GM03348 (cell line): ENCODE results near the gene MRI1.

Experiments used
- DNase-seq: peaks from one replicate; pipeline ENCODE4 v3.0.0; 2012; ENCODE audit warnings: low spot score

The MRI1 gene

DNA sequence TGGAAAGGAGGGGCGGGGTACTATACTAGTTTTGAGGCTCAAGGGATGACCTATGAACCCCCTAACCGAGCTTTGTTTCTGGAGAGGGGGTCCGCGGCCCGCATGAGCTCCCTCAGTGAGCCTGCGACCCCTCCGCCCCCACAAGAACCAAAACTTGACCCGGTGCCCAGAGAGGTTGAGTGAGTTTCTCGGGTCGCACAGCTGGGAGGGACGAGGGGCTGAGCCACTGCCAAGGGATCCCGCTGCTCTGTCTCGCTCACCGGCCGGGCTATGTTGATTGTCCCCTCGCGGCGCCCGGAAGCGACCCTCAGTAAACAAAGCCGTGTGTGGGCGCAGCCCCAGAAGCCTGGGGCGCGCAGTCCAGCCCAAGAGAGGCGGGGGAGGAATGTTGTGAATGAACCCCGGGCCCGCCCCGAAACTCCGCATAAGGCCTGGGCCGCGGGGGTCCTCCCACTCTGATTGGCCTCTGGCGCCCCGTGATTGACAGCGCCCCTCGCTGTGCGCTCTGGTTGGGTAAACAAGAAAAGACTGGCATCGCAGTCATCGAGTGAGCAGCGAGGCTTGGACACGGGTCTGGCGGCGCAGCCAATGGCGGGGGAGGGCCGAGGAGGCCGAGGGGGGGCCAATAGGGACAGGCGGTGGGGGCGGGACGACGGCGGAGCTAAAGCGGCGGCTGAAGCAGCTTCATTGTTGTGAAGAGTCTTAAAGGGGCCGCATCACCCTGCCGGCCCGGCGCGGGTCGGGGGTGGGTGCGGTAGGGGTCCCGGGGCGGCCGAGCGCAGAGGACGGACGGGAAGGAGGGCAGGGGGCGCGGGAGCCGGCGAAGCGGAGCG lies 30.7 kb downstream of the MRI1 start, which contains the start of gene ZSWIM4:
Gene ZSWIM4 (plus strand): TSS at position 687 of the 833 bp plus-strand sequence. CDS start 206 bp downstream, outside the sequence.
- DNase-seq: peak; percentile 99

DNA sequence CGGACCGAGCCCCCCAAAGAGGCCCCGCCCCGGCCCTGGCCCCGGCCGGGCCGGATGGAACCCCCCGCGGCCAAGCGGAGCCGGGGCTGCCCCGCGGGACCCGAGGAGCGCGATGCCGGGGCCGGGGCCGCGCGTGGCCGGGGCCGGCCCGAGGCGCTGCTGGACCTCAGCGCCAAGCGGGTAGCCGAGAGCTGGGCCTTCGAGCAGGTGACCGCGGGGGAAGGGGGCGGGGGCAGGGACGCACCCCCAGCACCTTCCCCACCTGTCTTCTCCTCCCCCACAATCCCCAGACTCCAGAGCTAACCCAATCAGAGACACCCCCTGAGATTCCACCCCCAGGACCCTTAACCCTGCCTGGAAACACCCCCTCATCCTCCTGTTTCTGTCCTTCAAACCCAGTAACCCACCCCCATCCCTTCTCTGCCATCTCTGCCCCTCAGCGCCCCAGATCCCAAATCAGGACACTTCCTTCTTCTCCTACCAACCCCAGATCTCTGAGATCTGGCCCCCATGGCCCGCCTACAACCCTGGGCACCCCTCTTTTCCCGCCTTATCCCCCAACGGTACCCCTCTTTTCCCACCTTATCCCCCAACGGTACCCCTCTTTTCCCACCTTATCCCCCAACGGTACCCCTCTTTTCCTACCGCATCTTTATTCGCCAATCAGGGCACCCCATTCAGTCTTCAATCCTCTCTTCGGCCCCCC lies 31.4 kb downstream of the MRI1 start:
- DNase-seq: peak; percentile 48

DNA sequence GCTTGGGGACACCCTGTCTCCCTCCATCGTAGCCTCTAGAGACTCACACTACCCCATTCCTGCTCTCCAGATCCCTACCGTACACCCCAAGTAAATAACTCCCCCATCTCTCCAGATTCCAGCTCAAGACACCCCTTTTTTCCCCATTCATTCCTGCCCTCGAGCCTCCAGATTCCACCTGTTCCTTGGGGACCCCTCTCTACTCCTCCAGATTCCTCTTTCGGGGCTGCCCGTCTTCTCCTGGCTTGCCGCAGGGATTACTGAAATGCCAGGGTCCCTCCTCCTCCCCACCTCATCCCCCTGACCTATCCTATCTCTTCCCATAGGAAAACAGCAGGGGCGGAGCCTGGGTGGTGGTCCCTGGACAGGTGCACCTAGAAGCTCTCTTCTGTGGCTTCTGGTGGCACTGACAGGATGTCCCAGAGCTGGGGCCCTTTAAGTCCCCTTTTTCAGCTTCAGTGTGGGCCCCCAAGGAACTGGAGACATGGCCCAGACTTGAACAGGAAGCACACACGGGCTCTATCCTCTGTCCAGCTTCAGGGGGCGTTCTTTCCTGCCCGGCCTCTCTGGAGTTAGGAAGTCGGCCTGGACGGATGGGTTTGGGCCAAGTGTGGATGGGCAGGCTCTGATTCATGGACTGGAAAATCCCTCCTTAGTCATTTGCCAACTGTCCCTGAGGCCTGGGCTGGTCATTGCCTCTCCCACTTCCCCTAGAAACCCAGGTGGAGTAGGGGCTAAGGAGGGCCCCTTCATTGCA lies 32.2 kb downstream of the MRI1 start:
- peak; percentile 91 for DNase-seq

DNA sequence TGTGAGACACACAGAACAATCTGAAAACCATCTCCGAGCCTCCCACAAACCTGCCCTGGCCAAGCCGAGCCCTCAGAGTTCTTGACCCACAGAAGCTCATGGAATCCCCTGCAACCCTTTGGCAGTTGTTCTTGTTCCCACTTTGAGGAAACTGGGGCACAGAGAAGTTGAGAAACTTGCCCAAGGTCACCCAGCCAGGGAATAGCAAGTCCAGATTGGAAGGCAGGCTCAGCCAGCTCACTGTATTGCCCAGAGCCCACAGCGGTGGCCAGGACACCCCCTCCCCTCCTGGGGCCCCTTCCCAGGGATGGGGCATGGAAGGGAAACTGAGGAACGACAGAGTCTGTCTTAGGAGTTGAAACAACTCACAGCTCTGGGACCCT lies 32.7 kb downstream of the MRI1 start:
- no peak for DNase-seq

DNA sequence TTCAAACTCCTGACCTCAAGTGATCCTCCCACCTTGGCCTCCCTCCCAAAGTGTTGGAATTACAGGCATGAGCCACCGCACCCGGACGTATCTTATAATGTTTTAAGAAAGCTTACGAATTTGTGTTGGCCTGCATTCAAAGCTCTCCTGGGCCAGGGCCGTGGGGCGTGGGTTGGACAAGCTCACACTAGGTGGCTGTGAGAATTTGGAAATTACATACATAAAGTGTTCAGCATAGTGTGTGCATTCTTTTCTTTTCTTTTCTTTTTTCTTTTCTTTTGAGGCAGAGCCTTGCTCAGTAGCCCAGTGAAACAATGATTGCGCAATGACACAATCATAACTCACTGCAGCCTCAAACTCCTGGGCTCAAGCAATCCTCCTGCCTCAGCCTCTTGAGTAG lies 33.5 kb downstream of the MRI1 start:
- DNase-seq: peak; percentile 40

DNA sequence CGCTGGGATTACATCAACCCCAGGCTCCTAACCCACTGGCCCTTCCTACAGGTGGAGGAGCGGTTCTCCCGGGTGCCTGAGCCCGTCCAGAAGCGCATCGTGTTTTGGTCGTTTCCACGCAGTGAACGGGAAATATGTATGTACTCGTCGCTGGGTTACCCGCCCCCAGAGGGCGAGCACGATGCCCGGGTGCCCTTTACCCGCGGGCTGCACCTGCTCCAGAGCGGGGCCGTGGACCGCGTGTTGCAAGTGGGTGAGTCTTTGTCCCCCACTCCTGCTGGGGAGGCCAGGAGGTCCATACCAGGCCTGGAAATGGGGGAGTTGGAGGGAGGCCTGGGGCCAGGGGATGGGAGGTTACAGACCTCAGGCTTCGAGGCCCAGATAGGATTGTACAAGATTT lies 35.3 kb downstream of the MRI1 start:
- no peak for DNase-seq

DNA sequence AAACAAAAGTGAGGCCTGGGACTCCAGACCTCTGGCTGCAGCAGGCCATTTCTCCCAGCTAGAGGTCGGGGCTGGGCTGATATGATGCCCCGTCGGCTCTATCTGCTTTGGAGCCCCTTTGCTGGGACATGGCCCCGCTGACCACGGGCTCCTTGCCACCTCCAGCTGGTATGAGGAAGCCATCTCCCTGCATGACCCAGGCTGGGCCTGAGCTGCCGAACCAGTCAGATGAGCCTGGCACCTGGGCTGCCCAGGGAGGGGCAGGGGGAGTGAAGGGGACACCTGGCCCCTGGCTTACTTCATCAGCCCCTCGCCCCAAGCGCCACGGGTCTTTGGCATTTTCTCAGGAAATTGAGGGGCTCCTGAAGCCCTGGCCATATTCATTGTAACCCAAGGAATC lies 38.7 kb downstream of the MRI1 start:
- no peak for DNase-seq

DNA sequence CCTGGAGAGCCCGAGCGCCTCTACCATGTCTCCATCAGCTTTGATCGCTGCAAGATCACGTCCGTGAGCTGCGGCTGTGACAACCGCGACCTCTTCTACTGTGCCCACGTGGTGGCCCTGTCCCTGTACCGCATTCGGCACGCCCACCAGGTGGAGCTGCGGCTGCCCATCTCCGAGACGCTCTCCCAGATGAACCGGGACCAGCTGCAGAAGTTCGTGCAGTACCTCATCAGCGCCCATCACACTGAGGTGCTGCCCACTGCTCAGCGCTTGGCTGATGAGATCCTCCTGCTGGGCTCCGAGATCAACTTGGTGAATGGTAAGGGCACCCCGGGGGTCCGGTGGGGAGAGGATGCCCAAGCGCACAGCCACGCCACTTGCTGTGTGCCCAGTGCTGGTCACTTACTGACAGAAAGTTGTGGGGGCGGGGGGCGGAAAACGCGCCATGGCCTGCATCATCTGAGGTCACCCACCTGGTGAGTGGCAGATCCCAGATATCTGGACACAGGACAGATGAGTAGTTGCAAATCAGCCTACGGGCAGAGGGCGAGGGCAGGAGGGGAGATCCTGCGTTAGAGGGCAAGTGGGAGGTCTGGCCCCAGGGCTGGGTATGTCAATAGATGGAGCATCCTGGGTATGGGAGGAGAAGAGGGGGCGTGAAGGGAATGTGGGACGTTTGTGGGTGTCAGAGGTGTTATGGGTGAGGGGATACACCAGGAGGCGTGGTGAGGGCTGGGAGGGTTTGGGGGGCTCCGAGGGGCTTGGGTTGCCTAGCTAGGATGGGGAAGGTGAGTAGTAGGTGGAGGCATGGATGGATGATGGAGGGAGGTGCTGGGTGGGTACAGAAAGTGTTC lies 40.7 kb downstream of the MRI1 start:
- DNase-seq: no peak

DNA sequence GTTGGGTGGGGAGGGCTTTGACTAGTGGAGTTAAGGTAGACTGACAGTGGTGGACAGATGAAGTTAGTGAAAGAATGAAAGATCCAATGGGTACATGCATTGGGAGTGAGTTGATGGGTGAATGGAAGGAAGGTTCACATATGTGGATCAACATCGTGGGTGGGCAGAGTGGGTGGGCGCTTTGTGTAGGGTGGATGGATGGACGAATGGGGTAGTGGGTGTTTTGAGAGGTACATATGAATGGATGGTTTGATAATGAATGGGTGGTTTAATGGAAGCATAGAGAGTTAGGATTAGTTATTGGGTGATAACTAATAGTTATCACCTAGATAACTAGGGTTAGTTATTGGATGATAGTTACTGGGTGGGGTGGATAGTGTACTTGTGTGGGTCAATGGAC lies 42.4 kb downstream of the MRI1 start:
- no peak for DNase-seq

DNA sequence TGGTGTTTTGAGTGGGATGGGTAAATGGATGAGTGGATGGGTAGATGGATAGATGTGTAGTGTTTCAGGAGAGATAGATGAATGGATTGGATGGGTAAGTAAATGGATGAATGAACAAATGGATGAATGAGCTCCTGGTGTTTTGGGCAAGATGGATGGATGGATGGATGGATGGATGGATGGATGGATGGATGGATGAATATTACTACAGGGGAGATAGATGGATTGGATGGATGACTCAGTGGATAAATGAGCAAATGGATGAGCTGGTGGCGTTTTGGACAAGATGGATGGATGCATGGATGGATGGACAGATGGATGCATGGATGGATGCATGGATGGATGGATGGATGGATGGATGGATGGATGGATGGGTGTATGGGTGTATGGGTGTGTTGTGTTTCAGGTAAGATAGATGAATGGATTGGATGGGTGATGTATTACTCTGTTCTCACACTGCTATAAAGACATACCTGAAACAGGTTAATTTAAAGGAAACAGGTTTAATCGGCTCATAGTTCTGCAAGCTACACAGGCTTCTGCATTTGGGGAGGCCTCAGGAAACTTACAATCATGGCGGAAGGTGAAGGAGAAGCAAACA lies 43.2 kb downstream of the MRI1 start:
- no peak for DNase-seq

DNA sequence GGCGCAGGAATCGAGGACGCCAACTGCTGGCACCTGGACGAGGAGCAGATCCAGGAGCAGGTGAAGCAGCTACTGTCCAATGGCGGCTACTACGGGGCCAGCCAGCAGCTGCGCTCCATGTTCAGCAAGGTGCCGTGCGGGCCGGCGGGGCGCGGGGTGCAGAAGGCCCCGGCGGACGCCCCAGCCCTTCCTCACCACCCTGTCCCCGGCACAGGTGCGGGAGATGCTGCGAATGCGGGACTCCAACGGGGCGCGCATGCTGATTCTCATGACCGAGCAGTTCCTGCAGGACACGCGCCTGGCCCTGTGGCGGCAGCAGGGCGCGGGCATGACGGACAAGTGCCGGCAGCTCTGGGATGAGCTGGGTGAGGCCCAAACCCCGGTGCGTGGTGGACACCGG lies 44.5 kb downstream of the MRI1 start:
- no peak for DNase-seq

DNA sequence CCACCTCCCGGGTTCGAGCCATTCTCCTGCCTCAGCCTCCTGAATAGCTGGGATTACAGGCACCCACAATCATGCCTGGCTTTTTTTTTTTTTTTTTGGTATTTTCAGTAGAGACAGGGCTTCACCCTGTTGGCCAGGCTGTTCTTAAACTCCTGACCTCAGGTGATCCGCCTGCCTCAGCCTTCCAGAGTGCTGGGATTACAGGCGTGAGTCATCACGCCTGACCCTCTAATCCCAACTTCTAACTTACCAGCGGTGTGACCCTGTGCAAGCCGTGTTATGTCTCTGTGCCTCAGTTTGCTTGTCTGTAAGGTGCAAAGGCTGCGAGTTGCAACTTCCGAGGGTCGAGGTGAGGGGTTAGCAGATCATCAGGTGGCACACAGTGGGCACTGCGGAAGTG lies 48.2 kb downstream of the MRI1 start:
- no peak for DNase-seq

DNA sequence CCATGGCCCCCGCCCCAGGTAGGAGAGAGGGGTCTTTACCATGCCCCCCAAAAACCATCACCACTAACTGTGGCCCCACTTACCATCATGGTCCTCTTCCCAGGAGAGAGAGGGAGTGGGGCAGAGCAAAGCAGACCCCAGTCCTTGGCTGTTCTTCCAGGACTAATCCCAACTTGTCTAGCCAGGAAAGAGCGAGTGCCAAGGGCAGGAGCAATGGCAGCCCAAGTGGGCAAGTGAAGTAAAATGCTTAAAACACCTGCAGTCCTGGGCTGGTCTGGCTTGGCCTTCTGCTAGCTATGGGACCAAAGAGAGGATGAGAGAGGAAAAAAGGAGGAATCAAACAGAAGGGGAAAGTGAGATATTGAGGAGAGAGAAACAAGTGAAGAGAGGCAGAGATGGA lies 48.8 kb downstream of the MRI1 start:
- no peak for DNase-seq

DNA sequence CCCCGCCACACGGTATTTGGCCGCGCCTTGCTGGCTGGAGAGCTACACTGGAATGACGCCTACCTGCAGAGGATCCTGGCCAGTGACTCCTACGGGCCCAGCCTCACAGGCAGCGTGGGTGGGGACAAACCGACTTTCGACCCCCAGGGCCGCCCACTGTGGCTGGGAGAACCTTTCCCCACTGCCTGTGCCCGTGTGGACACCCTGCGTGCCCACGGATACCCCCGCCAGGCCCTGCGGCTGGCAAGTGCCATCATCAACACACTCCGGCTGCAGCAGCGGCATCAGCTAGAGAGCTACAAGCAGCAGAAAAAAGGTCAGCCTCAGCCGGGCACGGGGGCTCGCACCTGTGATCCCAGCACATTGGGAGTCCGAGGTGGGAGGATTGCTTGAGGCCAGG lies 50.2 kb downstream of the MRI1 start:
- no peak for DNase-seq

DNA sequence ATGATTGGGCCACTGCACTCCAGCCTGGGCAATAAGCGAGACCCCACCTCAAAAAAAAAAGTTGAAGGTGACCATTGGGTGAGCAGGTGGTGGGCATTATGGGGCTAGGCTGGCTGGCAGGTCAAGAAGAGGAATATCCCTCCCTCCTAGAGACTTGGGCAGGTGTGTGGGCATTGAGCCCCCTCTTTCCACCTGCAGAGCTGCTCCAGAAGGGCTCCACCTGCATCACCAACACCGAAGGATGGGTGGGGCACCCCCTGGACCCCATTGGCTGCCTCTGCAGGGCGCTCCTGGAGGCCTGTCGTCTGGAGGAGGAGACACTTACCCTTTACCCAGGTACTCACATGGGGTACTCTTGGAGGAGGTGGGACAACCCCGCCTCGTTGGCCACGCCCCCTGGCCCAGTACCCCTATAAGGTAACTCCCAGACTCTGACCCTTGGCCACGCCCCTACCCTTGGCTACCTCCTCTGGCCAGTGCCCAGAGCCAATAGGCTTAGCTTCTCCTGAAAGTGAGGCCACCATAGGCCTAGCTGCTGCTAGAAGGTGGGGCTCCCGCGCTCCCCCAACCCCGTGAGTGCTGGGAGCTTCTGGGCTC lies 52.8 kb downstream of the MRI1 start:
- no peak for DNase-seq

DNA sequence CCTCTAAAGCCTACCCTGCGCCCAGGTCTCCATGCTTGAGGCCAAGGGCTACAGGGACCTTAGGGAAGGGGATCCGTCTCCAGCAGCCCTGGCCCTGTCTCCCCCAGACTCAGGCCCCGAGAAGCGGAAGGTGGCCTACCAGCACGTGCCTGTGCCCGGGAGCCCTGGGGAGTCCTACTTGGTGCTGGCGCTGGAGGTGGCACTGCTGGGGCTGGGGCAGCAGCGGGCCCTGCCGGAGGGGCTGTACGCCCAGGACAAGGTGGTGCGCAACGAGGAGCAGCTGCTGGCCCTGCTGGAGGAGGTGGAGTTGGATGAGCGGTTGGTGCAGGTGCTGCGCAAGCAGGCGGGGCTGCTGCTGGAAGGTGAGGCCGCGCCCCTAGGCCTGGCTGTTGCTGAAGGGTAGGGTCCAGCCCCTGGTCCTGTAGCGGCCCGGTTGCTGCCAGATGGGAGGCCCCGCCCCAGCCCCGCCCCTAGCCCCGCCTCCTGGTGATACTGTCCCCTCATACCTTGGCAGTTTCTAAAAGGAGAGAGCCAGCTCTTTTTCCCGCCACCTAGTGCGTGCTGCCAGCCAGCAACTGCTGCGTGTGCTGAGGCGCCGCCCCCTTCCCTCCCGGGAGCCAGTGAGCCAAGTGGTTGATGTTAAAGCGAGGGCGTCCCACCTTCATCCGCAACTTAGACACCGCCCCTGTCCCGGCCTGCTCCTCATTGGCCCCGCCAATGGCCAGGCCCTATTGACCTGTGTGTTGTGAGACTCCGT lies 53.5 kb downstream of the MRI1 start:
- DNase-seq: no peak

DNA sequence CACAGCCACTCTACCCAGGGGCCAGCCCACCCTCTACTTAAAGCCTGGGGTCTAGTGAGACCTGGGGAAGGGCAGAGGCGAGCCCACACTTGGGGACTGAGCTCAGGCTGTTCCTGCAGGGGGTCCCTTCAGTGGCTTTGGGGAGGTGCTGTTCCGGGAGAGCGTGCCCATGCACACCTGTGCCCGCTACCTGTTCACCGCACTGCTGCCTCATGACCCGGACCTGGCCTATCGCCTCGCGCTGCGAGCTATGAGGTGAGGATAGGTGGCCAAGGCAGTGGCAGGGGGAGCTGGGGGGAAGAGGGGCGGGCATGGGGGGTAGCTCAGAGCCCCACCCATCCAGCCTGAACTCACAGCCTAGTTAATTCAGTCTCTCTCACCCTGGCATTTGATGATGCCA lies 54.9 kb downstream of the MRI1 start:
- no peak for DNase-seq

DNA sequence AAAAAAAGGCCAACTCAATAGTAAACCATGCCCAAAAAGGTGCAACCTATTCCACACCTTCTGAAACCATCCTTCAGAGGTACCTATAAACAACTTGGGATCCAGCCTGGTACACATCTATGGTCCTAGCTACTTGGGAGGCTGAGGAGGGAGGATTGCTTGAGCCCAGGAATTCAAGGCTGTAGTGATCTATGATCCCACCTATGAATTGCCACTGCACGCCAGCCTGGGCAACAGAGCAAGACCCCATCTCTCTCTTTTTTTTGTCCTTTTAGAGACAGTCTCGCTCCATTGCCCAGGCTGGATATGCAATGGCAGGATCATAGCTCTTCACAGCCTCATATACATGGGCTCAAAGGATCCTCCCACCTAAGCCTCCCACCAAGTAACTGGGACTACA lies 57.0 kb downstream of the MRI1 start:
- no peak for DNase-seq

DNA sequence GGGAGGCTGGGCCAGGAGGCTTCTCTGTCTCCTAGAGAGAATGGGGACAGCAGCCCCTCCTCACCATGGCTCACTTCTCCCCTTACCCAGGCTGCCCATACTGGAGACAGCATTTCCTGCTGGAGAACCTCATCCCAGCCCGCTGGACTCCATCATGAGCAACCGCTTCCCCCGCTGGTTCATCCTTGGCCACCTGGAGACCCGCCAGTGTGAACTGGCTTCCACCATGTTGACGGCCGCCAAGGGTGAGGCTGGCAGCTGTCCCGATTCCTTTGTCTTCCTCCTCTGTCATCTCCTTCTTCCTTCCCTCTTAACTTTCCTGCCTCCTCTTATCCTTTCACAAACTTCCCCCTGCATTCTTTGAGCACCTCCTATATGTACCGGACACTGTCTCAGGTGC lies 58.9 kb downstream of the MRI1 start:
- peak; percentile 9 for DNase-seq
